Astrocyte of the spinal cord (primary cell): ENCODE measurements around the gene CASP4.

Experiments
- DNase-seq: peaks from one replicate; pipeline ENCODE4 v3.0.0; 2011; ENCODE audit warnings: low read depth, low spot score
- H3K4me3 ChIP-seq: 2 replicates; pipeline ENCODE4 v1.5.1; 2011; ENCODE audit warnings: low read depth, mild to moderate bottlenecking, low read length, moderate library complexity
- CTCF ChIP-seq: IDR thresholded peaks from 2 replicates; pipeline ENCODE4 v1.5.1; 2012; ENCODE audit warnings: low read depth, mild to moderate bottlenecking, low read length, inconsistent platforms
- in situ Hi-C: cut with HindIII; loops from 2 replicates; pipeline ENCODE4 v1.10.0; 2017; ENCODE audit warnings: low sequenced_read_pairs

Gene CASP4

GRCh38 chr11:104897891-104898684, 70.3 kb downstream of the CASP4 start, which contains the start of gene CASP12:
CASP12 (minus strand) TSS chr11:104898460.
- no peak for TF ChIP-seq CTCF
- H3K4me3 ChIP-seq, result no peak within 1 kb of the TSS
- DNase-seq, result no peak
- in situ Hi-C loops, result no loop called here

- no peak for TF ChIP-seq CTCF
These were observed 72.7 kb downstream of the CASP4 start for GRCh38 chr11:104895634-104896033.

GRCh38 chr11:104893876-104894275, 74.5 kb downstream of the CASP4 start:
- no peak for TF ChIP-seq CTCF
- H3K4me3 ChIP-seq, result no peak overlapping the region
- in situ Hi-C loops, result no loop called here
- DNase-seq, result no peak

More at GRCh38 chr11:104895634-104896033, 72.7 kb downstream of the CASP4 start:
- DNase-seq, result no peak
- in situ Hi-C loops, result no loop called here
- H3K4me3 ChIP-seq, result no peak overlapping the region
